HG03066 (cell line): ENCODE measurements around the gene SUGT1.

Experiments
- ATAC-seq: cut with Tn5 transposase; IDR thresholded peaks from one replicate; pipeline ENCODE4 v1.9.1; 2021; ENCODE audit warnings: low read depth; ENCODE audit not compliant: unreplicated experiment

Gene SUGT1

DNA sequence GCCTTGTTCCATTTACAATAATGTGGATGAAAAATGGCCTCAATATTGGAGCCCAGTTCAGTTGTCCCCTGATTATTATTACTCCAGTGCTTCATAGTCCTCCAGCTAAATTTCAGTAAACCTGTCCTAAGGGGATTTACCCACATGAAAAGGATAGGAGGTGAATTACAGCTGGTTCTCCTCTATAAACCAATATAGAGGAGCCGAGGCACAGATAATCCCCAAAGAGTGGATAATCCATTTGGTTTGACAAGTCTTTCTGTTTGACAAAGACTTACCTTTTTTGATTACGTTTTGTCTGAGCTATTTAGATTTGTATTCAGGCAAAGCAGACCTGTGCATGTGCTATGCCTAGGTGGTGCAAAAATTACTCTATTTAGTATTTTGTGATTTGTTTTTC, 84.3 kb downstream of the SUGT1 start:
- ATAC-seq: no peak

DNA sequence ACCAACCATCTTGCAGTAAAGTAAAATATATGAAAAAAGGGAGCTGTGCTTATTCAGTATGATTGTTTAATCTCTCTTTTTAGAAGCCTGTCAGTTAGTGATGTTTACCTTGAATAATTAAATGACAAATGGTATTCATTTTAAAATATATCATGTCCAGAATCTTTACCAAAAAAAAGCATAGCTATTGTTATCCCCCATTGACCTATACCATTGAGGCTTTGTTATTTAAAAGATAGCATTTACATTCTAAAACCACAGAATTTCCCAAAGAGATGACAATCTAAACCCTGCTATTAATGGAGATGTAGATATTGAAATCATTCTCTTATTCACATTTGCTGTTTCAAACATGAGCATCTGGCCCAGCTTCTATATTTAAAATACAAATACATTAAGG, 84.8 kb downstream of the SUGT1 start:
- no peak for ATAC-seq

- no peak for ATAC-seq
These were observed 85.3 kb downstream of the SUGT1 start for GRCh38 chr13:52737965-52738364.

DNA sequence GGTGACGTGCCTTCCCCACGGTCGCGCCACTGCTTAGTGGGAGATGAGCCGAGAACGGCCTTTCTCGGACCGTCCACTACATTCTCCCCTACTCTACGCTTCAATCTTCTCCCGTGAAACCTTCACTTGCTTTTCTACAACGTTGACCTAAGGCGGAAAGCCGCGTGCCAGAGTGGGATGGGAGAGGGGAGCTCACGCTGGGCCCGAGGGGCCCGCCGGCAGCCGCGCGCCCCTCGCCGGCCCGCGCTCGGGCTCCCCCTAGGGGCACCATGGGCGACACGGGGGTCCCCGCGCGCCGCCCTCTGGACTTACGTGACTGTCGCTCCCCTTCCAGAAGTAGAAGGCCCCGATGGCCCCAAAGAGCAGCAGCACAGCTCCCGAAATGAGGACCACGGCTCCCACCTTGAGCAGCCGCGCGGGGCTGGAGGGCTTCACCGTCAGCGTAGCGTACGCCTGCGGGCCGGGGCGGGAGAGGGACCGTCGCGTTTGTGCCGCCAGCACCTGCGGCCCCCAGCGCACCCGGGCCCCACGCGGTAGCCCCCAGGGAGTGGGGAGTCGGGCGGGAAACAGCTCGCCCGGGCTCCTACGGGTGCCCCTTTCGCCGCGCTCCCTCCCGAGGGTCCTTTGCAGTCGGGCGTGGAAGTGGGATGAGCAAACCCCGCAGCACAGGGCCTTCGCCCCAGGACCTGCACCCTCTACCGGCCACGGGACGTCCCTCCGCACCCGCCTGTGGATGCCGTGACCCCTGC, 86.3 kb downstream of the SUGT1 start:
- ATAC-seq: no peak

GRCh38 chr13:52739468-52740071, 86.9 kb downstream of the SUGT1 start, which contains the start of gene CNMD:
Gene CNMD, minus strand, starts transcription at chr13:52739820. Its CDS starts 119 bp downstream, at chr13:52739701.
- no peak for ATAC-seq

- ATAC-seq: no peak
These were observed 90.9 kb downstream of the SUGT1 start for GRCh38 chr13:52743569-52743968.

DNA sequence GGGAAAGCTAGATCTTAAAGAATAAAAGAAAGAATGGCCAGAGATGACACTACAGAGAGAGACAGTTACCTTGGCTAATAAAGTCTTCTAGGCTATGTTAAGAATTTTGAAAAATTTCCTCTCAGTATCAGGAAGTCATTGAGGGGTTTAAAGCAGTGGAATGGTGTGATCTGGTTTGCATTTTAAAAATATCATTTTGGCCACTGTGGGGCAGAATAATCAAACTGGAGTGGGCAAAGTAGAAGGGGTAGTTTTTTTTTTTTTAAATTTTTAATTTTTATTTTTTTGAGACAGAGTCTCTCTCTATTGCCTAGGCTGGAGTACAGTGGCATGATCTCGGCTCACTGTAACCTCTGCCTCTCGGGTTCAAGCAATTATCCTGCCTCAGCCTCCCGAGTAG, 91.4 kb downstream of the SUGT1 start:
- ATAC-seq: no peak

- ATAC-seq: no peak
These were observed 92.3 kb downstream of the SUGT1 start for GRCh38 chr13:52744842-52745375.

DNA sequence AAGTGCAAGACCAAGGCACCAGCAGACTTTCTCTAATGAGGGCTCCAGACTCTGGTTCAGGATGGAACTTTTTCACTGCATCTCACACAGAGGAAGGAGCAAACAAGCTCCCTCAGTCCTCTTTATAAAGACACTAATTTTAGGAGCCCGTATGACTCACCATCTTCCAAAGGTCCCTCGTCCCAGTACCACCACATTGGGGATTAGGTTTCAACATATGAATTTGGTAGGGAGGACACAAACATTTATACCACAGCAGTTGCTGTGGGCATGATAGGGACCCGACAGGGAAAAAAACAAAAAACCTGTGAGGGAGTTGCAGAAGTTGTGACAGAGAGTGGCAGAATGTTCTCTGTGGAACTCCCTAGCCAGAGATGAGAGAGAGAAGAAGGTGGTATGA, 93.5 kb downstream of the SUGT1 start:
- no peak for ATAC-seq

- no peak for ATAC-seq
These were observed 96.8 kb downstream of the SUGT1 start for GRCh38 chr13:52749419-52749818.
